ENCODE data around the gene MINDY1.

The MINDY1 gene

GRCh38 chr1:150957666-150958065 lies 49.0 kb downstream of the MINDY1 start:
- no peak for TF ChIP-seq CTCF (IDR thresholded peaks at IDR 0.05; ENCODE audit: low read depth, low read length, missing control alignments)
- no peak overlapping the region for H3K4me3 ChIP-seq (replicated peaks; ENCODE audit: low read depth, low read length)
- DNase-seq (ENCODE audit: extremely low read depth, low read depth): no peak

GRCh38 chr1:150955280-150955679 lies 51.4 kb downstream of the MINDY1 start:
- no peak for TF ChIP-seq CTCF (IDR thresholded peaks at IDR 0.05; ENCODE audit: low read depth, low read length, missing control alignments)
- no peak overlapping the region for H3K4me3 ChIP-seq (replicated peaks; ENCODE audit: low read depth, low read length)
- DNase-seq (ENCODE audit: extremely low read depth, low read depth): no peak

GRCh38 chr1:150954708-150955107 lies 52.0 kb downstream of the MINDY1 start:
- no peak overlapping the region for H3K4me3 ChIP-seq (replicated peaks; ENCODE audit: low read depth, low read length)
- no peak for DNase-seq (ENCODE audit: extremely low read depth, low read depth)
- TF ChIP-seq CTCF (IDR thresholded peaks at IDR 0.05; ENCODE audit: low read depth, low read length, missing control alignments): no peak

Data from HFF-Myc (cell line).